Esophagus muscularis mucosa (tissue), 4 donors: Measurements from ENCODE around the gene FRMD1.

Experiments
- CTCF ChIP-seq, 3 experiments: fragments of 200-600 bp in 2 of 3; fragments of 450-650 bp in 1 of 3; sonication (generic) in 2 of 3; IDR thresholded peaks; one replicate each; pipeline ENCODE4 v1.5.1; 2017 to 2019; ENCODE audit warnings: antibody characterized with exemption in 3 of 3, mild to moderate bottlenecking in 2 of 3, moderate library complexity in 1 of 3
- EP300 ChIP-seq: sonication (generic); formaldehyde crosslinking; IDR thresholded peaks from one replicate; pipeline ENCODE4 v1.6.1; 2017; ENCODE audit warnings: antibody characterized with exemption
- POLR2A ChIP-seq: fragments of 450-650 bp; IDR thresholded peaks from one replicate; pipeline ENCODE4 v1.6.1; 2017; ENCODE audit warnings: antibody characterized with exemption, moderate library complexity, mild to moderate bottlenecking, low read depth
- POLR2AphosphoS5 ChIP-seq, 2 donors: sonication (generic); formaldehyde crosslinking; IDR thresholded peaks; one replicate each; pipeline ENCODE4 v1.6.1; 2017; ENCODE audit warnings: antibody characterized with exemption in 2 of 2

GRCh38 chr6:168124158-168124557 is 45.1 kb upstream of the FRMD1 start:
- TF ChIP-seq CTCF (IDR thresholded peaks at IDR 0.05) = no peak
- TF ChIP-seq POLR2A = no peak
- TF ChIP-seq POLR2AphosphoS5 (IDR thresholded peaks at IDR 0.05) = no peak
- no peak for TF ChIP-seq EP300
